ENCODE results near the gene KIAA1958. TPM values are rescaled to one million over a fixed set of nuclear protein-coding genes. Genes with fewer than 3 reads are reported as not detected.

The KIAA1958 gene
- total RNA-seq, 3 donors from 2014 or later: 2.9 to 16.5 (median 11.8) TPM

DNA sequence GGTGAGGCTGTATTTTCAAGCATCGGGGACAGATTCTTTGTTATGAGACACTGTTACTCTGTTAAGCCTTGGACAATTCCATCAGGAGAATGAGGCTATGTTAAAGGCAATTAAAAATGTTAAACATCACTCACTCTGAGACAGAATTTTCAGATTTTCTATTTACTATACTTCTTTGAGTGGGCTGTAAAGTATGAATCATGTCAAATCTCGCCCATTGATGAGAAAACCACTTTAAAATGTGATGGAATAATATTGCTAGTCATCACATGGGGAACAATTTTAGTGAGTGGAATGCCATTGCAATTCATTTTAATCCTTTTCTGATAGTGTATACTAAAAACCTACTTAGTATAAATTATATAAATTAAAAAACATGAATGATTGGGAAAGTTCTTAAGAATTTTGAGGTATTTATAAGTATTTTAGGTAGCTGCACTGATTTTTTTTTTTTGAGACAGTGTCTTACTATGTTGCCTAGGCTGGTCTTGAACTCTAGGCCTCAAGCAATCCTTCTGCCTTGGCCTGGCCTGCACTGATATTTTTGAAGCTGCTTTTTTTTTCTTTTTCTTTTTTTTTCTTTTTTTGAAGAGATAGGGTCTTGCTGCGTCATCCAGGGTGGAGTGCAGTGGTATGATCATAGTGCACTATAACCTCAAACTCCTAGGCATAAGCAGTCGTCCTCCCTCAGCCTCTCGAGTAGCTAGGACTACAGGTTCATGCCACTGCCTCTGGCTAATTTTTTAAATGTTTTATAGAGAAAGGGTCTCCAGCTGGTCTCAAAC lies 73.2 kb downstream of the KIAA1958 start:
- Histone ChIP-seq H3K9me3 (no peaks in the 10 kb centered on the region), H3K27ac (no peak overlapping the region), H3K27me3 (no peaks in the 10 kb centered on the region), H3K36me3 (no peaks in the 10 kb centered on the region), H3K4me3 (no peak overlapping the region), H3K4me1 (no peaks in the 10 kb centered on the region)
- no peak for DNase-seq (ENCODE audit: low spot score in 2 of 2)
- intact Hi-C loops (cut with DNase I; ENCODE audit: low total_unique reads): no loop called here
- no peak for TF ChIP-seq POLR2A (IDR thresholded peaks at IDR 0.05)
- TF ChIP-seq POLR2AphosphoS5 (IDR thresholded peaks at IDR 0.05): no peak
- TF ChIP-seq, protein P1, sequence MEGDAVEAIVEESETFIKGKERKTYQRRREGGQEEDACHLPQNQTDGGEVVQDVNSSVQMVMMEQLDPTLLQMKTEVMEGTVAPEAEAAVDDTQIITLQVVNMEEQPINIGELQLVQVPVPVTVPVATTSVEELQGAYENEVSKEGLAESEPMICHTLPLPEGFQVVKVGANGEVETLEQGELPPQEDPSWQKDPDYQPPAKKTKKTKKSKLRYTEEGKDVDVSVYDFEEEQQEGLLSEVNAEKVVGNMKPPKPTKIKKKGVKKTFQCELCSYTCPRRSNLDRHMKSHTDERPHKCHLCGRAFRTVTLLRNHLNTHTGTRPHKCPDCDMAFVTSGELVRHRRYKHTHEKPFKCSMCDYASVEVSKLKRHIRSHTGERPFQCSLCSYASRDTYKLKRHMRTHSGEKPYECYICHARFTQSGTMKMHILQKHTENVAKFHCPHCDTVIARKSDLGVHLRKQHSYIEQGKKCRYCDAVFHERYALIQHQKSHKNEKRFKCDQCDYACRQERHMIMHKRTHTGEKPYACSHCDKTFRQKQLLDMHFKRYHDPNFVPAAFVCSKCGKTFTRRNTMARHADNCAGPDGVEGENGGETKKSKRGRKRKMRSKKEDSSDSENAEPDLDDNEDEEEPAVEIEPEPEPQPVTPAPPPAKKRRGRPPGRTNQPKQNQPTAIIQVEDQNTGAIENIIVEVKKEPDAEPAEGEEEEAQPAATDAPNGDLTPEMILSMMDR (IDR thresholded peaks at IDR 0.05): no peak

DNA sequence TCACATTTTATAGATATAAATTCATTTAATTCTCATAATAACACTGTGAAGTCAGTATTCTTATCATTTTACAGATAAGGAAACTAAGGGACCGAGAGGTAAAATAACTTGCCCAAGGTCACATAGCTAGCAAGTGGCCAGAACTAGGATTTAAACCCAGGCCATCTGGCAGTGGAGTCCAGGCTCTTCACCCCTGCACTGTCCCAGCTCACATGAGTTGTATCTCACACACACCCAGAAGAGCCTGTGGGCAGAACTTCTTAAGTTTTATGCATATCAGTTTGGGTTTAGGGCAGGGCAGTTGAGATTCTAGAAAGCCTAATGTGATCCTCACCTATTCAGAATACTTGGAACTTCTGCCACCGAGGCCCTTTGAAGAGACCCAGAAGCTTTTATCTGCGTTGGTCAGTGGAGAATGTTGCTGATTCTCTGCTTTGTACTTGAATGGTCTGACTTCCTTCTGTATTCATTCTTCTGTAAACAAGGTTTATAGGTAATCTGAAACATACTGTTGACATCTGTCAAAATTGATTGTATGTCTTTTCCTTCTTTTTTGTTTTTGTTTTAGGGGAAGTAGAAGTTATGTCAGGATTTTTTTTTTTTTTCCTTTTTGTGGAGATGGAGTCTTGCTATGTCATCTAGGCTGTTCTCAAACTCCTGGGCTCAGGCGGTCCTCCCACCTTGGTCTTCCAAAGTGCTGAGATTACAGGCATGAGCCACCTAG lies 75.8 kb downstream of the KIAA1958 start:
- Histone ChIP-seq H3K27ac (no peak overlapping the region), H3K9me3 (no peaks in the 10 kb centered on the region), H3K4me1 (no peaks in the 10 kb centered on the region), H3K4me3 (no peak overlapping the region), H3K36me3 (no peaks in the 10 kb centered on the region), H3K27me3 (no peaks in the 10 kb centered on the region)
- no peak for DNase-seq (ENCODE audit: low spot score in 2 of 2)
- intact Hi-C loops (cut with DNase I; ENCODE audit: low total_unique reads): no loop called here
- TF ChIP-seq POLR2AphosphoS5 (IDR thresholded peaks at IDR 0.05): no peak
- TF ChIP-seq, protein P1 (IDR thresholded peaks at IDR 0.05): no peak
- no peak for TF ChIP-seq POLR2A (IDR thresholded peaks at IDR 0.05)

DNA sequence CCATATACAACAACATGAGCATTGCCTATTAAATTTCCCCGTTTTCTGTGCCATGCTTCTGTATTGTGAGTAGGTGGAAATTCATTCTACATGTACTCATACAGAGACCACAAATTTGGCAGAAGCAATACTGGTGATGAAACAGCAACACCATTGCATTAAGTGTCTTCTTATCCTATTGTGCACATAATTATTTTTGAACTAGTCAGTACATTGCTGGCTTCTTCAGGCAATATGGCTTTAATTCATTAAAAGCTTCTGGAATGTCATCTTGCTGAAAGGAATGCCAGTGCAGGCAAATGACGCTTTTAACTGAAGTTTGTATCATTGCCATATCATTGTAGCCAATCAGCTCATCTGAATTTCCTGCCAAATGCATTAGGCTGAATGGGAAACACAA lies 82.6 kb downstream of the KIAA1958 start:
- H3K27me3 ChIP-seq: no peaks in the 10 kb centered on the region
- H3K4me1 ChIP-seq: no peaks in the 10 kb centered on the region
- no peak overlapping the region for H3K4me3 ChIP-seq
- DNase-seq (ENCODE audit: low spot score in 2 of 2): no peak
- H3K9me3 ChIP-seq: no peaks in the 10 kb centered on the region
- no peak overlapping the region for H3K27ac ChIP-seq
- TF ChIP-seq POLR2AphosphoS5 (IDR thresholded peaks at IDR 0.05) (no peak), POLR2A (IDR thresholded peaks at IDR 0.05) (no peak)
- TF ChIP-seq, protein P1 (IDR thresholded peaks at IDR 0.05): no peak
- H3K36me3 ChIP-seq: no peaks in the 10 kb centered on the region
- intact Hi-C loops (cut with DNase I; ENCODE audit: low total_unique reads): no loop called here

DNA sequence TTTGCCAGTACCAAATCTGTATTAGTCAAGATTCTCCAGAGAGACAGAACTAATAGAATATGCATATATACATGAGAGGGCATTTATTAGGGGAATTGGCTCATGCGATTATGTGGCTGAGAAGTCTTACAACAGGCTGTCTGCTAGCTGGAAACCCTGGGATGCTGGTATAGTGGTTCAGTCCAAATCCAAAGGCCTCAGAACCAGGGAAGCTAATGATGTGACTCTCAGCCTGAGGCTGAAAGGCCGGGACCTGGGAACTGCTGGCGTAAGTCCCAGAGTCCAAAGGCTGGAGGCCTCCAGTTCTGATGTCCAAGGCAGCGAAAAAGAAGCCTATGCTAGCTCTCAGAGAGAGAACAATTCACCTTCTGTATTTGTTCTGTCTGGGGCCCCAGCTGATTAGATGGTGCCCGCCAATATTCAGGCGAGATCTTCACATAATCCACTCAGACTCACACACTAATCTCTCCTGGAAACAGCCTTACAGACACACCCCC lies 84.1 kb downstream of the KIAA1958 start:
- H3K36me3 ChIP-seq: no peaks in the 10 kb centered on the region
- no peak for DNase-seq (ENCODE audit: low spot score in 2 of 2)
- no peaks in the 10 kb centered on the region for H3K4me1 ChIP-seq
- no peaks in the 10 kb centered on the region for H3K9me3 ChIP-seq
- H3K4me3 ChIP-seq: no peak overlapping the region
- intact Hi-C loops (cut with DNase I; ENCODE audit: low total_unique reads): no loop called here
- H3K27me3 ChIP-seq: no peaks in the 10 kb centered on the region
- no peak overlapping the region for H3K27ac ChIP-seq
- TF ChIP-seq POLR2AphosphoS5 (IDR thresholded peaks at IDR 0.05): no peak
- TF ChIP-seq, protein P1 (IDR thresholded peaks at IDR 0.05): no peak

All from breast epithelium (tissue), 4 donors.